B cell (primary cell): ENCODE measurements around the gene RPL7A.

Experiments
- EZH2 ChIP-seq: IDR thresholded peaks from 2 replicates; pipeline ENCODE4 v1.6.1; 2012; ENCODE audit warnings: borderline replicate concordance, low read depth, mild to moderate bottlenecking, moderate library complexity, low read length; ENCODE audit not compliant: insufficient read depth, poor library complexity, severe bottlenecking
- TF ChIP-seq, protein P1 (sequence below): fragments of 200-600 bp; IDR thresholded peaks from one replicate; pipeline ENCODE4 v1.8.0; 2022; ENCODE audit warnings: antibody characterized with exemption, mild to moderate bottlenecking

DNA sequence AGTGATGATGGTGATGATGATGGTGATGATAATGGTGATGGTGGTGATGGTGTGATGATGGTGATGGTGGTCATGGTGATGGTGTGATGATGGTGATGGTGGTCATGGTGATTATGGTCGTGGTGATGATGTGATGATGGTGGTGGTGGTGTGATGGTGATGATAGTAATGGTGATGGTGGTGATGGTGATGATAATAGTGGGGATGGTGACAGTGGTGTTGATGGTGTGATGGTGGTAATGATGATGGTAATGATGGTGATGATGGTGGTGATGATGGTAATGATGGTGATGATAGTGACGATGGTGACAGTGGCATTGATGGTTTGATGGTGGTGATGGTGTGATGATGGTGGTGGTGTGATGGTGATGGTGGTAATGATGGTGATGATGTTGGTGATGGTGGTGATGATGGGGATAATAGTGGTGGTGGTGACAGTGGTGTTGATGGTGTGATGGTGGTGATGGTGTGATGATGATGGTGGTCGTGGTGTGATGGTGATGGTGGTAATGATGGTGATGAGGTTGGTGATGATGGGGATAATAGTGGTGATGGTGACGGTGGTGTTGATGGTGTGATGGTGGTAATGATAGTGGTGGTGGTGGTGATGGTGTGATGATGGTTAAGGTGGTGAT, 34.6 kb downstream of the RPL7A start:
- TF ChIP-seq, protein P1, sequence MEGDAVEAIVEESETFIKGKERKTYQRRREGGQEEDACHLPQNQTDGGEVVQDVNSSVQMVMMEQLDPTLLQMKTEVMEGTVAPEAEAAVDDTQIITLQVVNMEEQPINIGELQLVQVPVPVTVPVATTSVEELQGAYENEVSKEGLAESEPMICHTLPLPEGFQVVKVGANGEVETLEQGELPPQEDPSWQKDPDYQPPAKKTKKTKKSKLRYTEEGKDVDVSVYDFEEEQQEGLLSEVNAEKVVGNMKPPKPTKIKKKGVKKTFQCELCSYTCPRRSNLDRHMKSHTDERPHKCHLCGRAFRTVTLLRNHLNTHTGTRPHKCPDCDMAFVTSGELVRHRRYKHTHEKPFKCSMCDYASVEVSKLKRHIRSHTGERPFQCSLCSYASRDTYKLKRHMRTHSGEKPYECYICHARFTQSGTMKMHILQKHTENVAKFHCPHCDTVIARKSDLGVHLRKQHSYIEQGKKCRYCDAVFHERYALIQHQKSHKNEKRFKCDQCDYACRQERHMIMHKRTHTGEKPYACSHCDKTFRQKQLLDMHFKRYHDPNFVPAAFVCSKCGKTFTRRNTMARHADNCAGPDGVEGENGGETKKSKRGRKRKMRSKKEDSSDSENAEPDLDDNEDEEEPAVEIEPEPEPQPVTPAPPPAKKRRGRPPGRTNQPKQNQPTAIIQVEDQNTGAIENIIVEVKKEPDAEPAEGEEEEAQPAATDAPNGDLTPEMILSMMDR: no peak
- TF ChIP-seq EZH2: no peak
